ENCODE data around the gene PRR15. TPM values are rescaled to one million over a fixed set of nuclear protein-coding genes. Genes with fewer than 3 reads are reported as not detected.

PRR15 gene
- total and polyA plus RNA-seq, 11 donors: 0.17 to 7.0 (median 0.29) TPM; not detected in 4

DNA sequence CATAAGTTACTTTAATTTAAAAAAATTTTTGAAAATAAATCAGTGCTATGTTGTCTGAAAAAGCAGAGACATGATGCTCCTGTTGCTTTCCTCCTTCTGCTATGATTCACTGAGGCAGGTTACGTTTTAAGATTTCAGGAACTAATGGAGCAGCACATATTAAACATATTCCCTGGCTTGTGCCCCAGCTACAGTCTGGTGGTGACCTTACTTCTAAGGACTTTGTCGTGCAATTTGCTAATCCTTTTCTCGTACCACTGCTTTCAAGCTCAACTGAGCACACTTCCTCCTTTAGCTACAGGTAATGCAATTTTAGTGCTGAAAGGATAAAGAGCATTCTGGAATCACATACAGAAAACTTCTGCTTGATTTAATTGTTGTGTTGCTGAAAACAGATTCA is 16.2 kb upstream of the PRR15 start:
- Histone ChIP-seq H3K9me3 (peaks cover 0 to 16% (median 0%) of the 10 kb centered on the region in 12 donors), H3K27ac (no peak overlapping the region), H3K4me1 (no peaks in the 10 kb centered on the region), H3K4me3 (no peak overlapping the region), H3K36me3 (no peaks in the 10 kb centered on the region), H3K27me3 (no peaks in the 10 kb centered on the region)
- 66 to 77% (median 74%) methylated on average over 3 of the region's 3 CpGs for WGBS, 4 donors
- no peak for ATAC-seq
- no peak for DNase-seq
- no peak for TF ChIP-seq POLR2A (IDR thresholded peaks at IDR 0.05)
- TF ChIP-seq, protein P1, sequence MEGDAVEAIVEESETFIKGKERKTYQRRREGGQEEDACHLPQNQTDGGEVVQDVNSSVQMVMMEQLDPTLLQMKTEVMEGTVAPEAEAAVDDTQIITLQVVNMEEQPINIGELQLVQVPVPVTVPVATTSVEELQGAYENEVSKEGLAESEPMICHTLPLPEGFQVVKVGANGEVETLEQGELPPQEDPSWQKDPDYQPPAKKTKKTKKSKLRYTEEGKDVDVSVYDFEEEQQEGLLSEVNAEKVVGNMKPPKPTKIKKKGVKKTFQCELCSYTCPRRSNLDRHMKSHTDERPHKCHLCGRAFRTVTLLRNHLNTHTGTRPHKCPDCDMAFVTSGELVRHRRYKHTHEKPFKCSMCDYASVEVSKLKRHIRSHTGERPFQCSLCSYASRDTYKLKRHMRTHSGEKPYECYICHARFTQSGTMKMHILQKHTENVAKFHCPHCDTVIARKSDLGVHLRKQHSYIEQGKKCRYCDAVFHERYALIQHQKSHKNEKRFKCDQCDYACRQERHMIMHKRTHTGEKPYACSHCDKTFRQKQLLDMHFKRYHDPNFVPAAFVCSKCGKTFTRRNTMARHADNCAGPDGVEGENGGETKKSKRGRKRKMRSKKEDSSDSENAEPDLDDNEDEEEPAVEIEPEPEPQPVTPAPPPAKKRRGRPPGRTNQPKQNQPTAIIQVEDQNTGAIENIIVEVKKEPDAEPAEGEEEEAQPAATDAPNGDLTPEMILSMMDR (IDR thresholded peaks at IDR 0.05): no peak
- intact Hi-C loops (cut with DNase I): no loop called here

DNA sequence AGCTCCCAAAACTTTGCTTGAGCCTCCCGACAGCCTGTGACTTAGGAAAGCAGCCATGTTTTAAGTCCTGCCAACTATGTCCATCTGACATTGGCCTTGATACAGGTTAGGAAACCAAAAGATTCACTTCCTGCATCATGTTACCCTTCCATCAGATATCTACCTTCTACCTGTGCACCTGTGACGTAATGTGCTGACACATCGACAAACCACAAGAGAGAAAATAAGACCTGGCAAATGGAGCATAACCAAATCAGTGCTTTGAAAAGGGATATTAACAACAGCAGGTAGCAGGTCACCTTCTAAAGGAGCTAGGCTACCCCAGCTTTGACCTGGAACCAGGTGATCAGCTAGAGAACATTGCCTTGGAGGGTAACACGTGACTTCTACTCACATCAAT is 14.8 kb upstream of the PRR15 start:
- 89 to 95% (median 91%) methylated on average over 4 of the region's 4 CpGs for WGBS, 4 donors

DNA sequence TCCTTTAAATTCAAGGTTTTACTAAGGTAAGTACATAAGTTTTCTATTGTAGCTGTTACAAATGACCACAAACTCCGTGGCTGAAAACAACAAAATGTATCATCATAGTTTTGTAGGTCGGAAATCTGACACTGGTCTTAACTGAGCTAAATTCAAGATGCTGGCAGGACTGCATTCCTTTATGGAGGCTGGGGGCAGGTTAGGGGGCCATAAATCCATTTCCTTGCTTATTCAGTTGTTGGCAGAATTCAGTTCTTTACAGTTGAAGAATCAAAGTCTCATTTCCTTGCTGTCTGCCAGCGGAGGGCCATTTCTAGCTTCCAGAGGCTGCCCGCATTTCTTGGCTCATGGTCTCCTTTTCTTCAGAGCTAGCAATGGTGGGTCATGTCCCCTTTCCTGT is 11.2 kb upstream of the PRR15 start:
- DNase-seq (no peak), ATAC-seq (no peak)
- WGBS, 4 donors: 88 to 93% (median 90%) methylated on average over 4 of the region's 4 CpGs
- intact Hi-C loops (cut with DNase I): no loop called here
- Histone ChIP-seq H3K27ac (no peak overlapping the region), H3K4me1 (no peaks in the 10 kb centered on the region), H3K4me3 (no peak overlapping the region), H3K27me3 (peaks cover 0 to 12% (median 0%) of the 10 kb centered on the region in 9 donors), H3K9me3 (no peaks in the 10 kb centered on the region), H3K36me3 (no peaks in the 10 kb centered on the region)
- TF ChIP-seq POLR2A (IDR thresholded peaks at IDR 0.05): no peak

More for the DNA sequence above, 14.8 kb upstream of the PRR15 start:
- no peaks in the 10 kb centered on the region for H3K4me1 ChIP-seq
- no peaks in the 10 kb centered on the region for H3K36me3 ChIP-seq
- H3K27ac ChIP-seq: no peak overlapping the region
- intact Hi-C loops (cut with DNase I): no loop called here
- no peak for ATAC-seq
- no peak for TF ChIP-seq POLR2A (IDR thresholded peaks at IDR 0.05)
- TF ChIP-seq, protein P1 (IDR thresholded peaks at IDR 0.05): no peak
- no peak overlapping the region for H3K4me3 ChIP-seq
- H3K27me3 ChIP-seq: no peaks in the 10 kb centered on the region
- peaks cover 0 to 9% (median 0%) of the 10 kb centered on the region in 12 donors for H3K9me3 ChIP-seq
- DNase-seq: no peak

DNA sequence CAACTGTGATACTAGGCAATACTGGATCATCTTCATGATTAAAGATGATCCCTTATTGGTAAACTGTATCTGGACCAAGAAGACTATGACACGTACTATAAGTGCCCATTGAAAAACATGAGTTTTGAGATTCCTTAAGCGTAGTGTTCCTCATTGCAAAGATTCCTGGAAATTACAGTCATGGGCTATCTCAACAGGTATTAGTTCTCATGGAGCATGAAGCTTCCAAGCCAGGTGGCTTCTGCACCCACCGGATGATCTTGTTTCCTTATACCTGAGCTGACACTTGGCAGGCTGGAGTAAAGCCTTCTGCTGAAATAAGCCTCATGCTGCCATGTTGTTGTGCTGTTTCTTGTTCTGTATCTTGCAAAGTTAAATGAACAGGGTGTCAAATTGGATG is 8.6 kb upstream of the PRR15 start:
- TF ChIP-seq POLR2A (IDR thresholded peaks at IDR 0.05): no peak
- TF ChIP-seq, protein P1 (IDR thresholded peaks at IDR 0.05): no peak
- peaks cover 0 to 22% (median 0%) of the 10 kb centered on the region in 9 donors for H3K27me3 ChIP-seq
- DNase-seq (no peak), ATAC-seq (no peak)
- H3K4me1 ChIP-seq: no peaks in the 10 kb centered on the region
- no peak overlapping the region for H3K4me3 ChIP-seq
- WGBS, 4 donors: 91 to 97% (median 92%) methylated on average over 3 of the region's 3 CpGs
- H3K9me3 ChIP-seq: no peaks in the 10 kb centered on the region
- intact Hi-C loops (cut with DNase I): no loop called here
- H3K27ac ChIP-seq: no peak overlapping the region
- H3K36me3 ChIP-seq: no peaks in the 10 kb centered on the region
